ENCODE results near the gene NET1.

The NET1 gene

DNA sequence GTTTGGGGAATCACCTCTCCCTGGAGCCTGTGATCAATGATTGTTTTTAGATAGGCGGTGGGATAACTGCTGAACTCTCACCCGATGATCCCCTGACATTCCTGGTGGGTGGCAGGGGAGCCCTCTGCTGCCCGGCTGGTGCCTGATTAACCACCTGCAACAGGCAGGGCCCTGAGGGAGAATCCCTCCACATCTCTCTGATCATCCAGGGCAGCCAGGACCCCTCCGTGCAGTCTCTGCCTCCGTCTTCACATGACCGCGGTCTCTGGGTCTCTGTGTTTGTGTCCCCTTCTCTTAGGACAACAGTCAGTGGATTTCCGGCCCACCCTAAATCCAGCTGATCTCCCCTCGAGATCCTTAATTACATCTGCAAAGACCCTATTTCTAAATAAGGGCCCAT, 69.7 kb downstream of the NET1 start:
- Histone ChIP-seq H3K27me3 (ENCODE audit: control insufficient read depth, insufficient read depth, low read length) (no peaks in the 10 kb centered on the region), H3K36me3 (ENCODE audit: control insufficient read depth, insufficient read depth, low read length) (no peaks in the 10 kb centered on the region), H3K9me3 (ENCODE audit: control insufficient read depth, insufficient read depth, low read length) (no peaks in the 10 kb centered on the region), H3K4me1 (ENCODE audit: control insufficient read depth, insufficient read depth, low read length) (peaks cover 2% of the 10 kb centered on the region), H3K27ac (ENCODE audit: low read length) (no peak overlapping the region), H3K4me3 (ENCODE audit: low read length) (no peak overlapping the region)
- WGBS (ENCODE audit: insufficient coverage, insufficient read length) = no CpG with 5 or more reads among the region's 9 CpGs
- no peak for DNase-seq (ENCODE audit: low read depth, low spot score)

DNA sequence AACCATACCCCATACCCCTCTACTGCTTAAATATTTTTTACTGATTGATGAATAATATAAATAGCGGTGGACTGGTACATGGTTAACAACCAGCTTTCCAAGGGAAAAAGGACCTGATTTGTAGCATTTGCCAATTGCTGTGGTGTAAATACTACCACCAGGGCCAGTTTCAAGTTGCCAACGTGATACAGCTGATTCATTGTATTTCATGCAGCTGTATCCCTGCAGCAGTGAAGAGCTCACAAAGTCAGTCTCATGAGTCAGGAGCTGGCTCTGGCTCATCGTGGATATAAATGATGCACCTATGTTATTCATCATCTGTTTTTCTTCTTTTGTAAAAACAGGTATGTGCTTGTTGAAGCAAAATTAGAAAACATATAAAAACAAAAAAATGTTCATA, 71.8 kb downstream of the NET1 start:
- no peak for DNase-seq (ENCODE audit: low read depth, low spot score)
- no CpG with 5 or more reads among the region's 3 CpGs for WGBS (ENCODE audit: insufficient coverage, insufficient read length)
- Histone ChIP-seq H3K9me3 (ENCODE audit: control insufficient read depth, insufficient read depth, low read length) (no peaks in the 10 kb centered on the region), H3K4me3 (ENCODE audit: low read length) (no peak overlapping the region), H3K4me1 (ENCODE audit: control insufficient read depth, insufficient read depth, low read length) (no peaks in the 10 kb centered on the region), H3K36me3 (ENCODE audit: control insufficient read depth, insufficient read depth, low read length) (no peaks in the 10 kb centered on the region), H3K27me3 (ENCODE audit: control insufficient read depth, insufficient read depth, low read length) (no peaks in the 10 kb centered on the region), H3K27ac (ENCODE audit: low read length) (no peak overlapping the region)

DNA sequence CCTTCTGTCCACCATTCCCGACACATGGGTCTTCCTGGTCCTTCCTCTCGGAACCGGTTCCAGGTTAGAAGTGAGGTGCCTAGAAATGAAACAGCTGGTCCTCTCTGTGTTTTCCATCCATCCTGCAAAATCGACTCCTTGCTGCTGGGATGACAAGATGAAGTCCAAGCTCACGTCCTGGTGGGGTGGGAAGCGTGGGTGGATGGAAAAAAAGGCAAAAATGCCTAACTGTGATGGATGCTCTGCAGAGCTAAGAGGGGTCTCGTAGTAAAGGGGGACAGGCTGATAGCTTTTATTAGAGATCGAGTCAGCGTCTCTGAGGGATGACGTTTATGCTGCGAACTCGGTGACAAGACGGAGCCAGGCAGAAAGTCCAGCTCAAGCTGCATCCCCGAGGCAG, 72.9 kb downstream of the NET1 start:
- Histone ChIP-seq H3K27me3 (ENCODE audit: control insufficient read depth, insufficient read depth, low read length) (no peaks in the 10 kb centered on the region), H3K4me3 (ENCODE audit: low read length) (no peak overlapping the region), H3K36me3 (ENCODE audit: control insufficient read depth, insufficient read depth, low read length) (no peaks in the 10 kb centered on the region), H3K4me1 (ENCODE audit: control insufficient read depth, insufficient read depth, low read length) (no peaks in the 10 kb centered on the region), H3K27ac (ENCODE audit: low read length) (no peak overlapping the region), H3K9me3 (ENCODE audit: control insufficient read depth, insufficient read depth, low read length) (no peaks in the 10 kb centered on the region)
- no peak for DNase-seq (ENCODE audit: low read depth, low spot score)
- no CpG with 5 or more reads among the region's 14 CpGs for WGBS (ENCODE audit: insufficient coverage, insufficient read length)

DNA sequence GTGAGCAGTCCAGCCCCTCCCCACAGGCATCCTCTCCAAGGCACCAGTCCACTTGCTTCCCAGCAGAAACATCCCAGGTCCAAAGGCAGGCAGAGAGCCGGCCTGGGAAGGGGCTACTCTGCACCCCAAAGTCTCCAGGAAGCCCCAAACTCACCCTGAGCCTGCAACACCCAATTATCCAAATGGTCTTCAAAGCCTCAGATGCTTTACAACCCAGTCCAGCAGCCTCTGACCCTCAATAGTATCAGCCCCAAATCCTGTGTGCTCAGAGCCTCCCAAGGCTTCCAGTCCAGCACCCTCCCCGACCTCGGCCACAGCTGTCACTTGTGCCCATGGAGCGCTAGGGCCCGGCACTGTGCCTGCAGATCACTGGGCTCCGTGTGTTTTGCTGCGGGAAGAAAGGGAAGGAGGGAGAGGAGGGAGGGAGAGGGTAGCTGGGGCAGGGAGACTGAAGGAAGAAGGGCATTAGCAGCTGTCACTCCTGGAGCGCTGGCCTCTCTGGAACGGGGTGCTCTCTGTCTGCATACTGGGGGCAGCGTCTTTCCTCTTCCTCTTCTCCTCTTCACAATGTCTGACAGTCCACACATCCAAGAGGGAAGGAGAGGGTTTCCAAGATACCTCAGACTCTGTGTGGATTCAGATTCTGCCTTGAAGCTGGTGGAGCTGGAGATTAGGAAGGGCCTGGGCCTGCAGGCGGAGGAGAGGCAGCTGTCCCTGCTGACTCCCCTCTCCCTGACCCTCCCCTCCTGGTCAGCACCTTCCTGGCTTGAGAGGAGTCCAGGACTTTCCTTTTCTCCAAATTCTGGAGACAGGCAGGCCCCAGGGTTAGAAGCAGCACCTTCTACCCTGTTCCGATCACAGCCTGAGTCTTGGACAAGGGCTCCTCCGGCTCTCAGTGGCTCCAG, 73.8 kb downstream of the NET1 start:
- Histone ChIP-seq H3K27me3 (ENCODE audit: control insufficient read depth, insufficient read depth, low read length) (no peaks in the 10 kb centered on the region), H3K27ac (ENCODE audit: low read length) (no peak overlapping the region), H3K9me3 (ENCODE audit: control insufficient read depth, insufficient read depth, low read length) (no peaks in the 10 kb centered on the region), H3K4me1 (ENCODE audit: control insufficient read depth, insufficient read depth, low read length) (no peaks in the 10 kb centered on the region), H3K36me3 (ENCODE audit: control insufficient read depth, insufficient read depth, low read length) (no peaks in the 10 kb centered on the region), H3K4me3 (ENCODE audit: low read length) (no peak overlapping the region)
- no peak for DNase-seq (ENCODE audit: low read depth, low spot score)
- no CpG with 5 or more reads among the region's 13 CpGs for WGBS (ENCODE audit: insufficient coverage, insufficient read length)

DNA sequence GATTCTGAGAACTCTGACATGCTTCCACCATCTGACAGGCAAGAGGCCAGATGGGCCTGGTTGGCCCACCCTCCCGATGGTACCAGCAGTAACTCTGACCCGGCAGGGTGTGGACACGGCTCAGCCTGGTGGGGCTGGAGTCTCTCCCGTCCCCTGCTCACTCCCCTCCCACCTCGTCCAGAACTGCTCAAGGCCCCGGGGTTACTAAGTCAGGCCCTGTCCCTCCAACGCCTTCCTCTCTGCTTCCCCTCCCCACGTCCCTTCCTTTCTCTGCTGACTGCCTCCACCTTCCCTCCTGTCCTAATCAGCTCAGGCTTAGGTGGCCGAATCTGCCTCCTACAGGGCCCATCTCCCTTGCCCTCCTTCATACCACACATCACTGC, 74.5 kb downstream of the NET1 start:
- H3K4me3 ChIP-seq (ENCODE audit: low read length) = no peak overlapping the region
- H3K27me3 ChIP-seq (ENCODE audit: control insufficient read depth, insufficient read depth, low read length) = no peaks in the 10 kb centered on the region
- no CpG with 5 or more reads among the region's 9 CpGs for WGBS (ENCODE audit: insufficient coverage, insufficient read length)
- H3K9me3 ChIP-seq (ENCODE audit: control insufficient read depth, insufficient read depth, low read length) = no peaks in the 10 kb centered on the region
- no peaks in the 10 kb centered on the region for H3K4me1 ChIP-seq (ENCODE audit: control insufficient read depth, insufficient read depth, low read length)
- H3K36me3 ChIP-seq (ENCODE audit: control insufficient read depth, insufficient read depth, low read length) = no peaks in the 10 kb centered on the region
- DNase-seq (ENCODE audit: low read depth, low spot score) = no peak
- H3K27ac ChIP-seq (ENCODE audit: low read length) = no peak overlapping the region

DNA sequence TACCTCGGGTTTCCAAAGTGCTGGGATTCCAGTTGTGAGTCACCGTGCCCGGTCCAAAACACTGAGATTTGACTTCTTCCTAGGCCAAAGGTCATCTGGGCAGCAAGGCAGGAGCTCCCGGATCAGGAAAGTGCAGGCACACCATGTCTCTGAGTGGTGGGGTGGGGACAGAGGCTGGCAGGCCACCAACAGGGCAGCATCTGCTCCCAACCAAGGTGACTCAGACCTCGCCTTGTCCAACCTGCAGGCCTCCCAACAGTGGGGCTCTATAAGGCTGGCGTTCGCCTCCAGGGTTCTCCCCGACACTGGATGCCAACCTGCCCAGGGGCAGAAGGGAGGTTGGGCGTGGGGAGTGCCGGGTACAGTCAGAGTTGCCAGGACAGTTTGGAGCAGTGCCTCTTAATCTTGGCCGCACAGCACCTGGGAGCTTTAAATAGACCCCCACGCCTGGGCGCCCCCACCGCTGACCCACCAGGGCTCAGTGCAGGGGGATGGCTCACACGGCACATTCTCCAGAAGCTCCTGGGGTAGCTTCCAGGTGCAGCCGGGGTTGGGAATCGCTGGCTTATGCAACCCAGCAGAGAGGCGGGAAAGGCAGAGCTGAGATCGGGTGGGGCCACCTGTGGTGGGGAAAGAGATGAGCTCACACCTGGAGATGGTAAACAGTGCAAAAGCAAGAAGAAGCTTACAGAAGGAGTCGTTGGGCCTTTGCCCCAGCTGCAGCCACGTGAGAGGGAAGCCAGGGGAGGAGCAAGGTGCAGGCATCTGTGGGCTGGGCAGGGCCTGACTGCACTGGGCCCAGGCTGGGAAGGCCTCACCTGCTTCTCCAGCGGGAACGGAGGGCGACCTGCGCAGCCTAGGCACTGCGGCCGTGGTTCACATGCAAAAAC, 76.2 kb downstream of the NET1 start:
- no peak for DNase-seq (ENCODE audit: low read depth, low spot score)
- no peaks in the 10 kb centered on the region for H3K36me3 ChIP-seq (ENCODE audit: control insufficient read depth, insufficient read depth, low read length)
- no peak overlapping the region for H3K4me3 ChIP-seq (ENCODE audit: low read length)
- no peak overlapping the region for H3K27ac ChIP-seq (ENCODE audit: low read length)
- no CpG with 5 or more reads among the region's 27 CpGs for WGBS (ENCODE audit: insufficient coverage, insufficient read length)
- no peaks in the 10 kb centered on the region for H3K27me3 ChIP-seq (ENCODE audit: control insufficient read depth, insufficient read depth, low read length)
- H3K9me3 ChIP-seq (ENCODE audit: control insufficient read depth, insufficient read depth, low read length) = no peaks in the 10 kb centered on the region
- no peaks in the 10 kb centered on the region for H3K4me1 ChIP-seq (ENCODE audit: control insufficient read depth, insufficient read depth, low read length)

DNA sequence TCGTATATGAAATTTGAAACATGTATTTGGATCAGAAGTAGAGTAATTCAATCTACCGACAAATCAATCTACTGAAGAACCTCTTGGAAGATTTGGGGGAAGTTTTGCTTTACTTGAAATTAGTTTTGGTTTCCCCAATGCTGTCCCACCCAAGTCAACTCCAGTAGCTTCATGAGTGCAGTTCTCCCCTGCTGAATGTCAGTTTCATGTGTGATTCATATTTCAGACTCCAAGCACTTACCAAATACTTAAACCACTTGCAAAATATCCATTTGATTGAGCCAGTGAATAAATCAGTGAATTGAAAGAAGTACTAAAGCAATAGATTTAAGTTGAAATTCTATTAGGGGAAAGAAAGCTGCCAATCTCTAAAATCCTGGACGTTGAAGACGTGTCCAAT, 77.7 kb downstream of the NET1 start:
- WGBS (ENCODE audit: insufficient coverage, insufficient read length) = no CpG with 5 or more reads among the region's 4 CpGs
- Histone ChIP-seq H3K4me1 (ENCODE audit: control insufficient read depth, insufficient read depth, low read length) (no peaks in the 10 kb centered on the region), H3K36me3 (ENCODE audit: control insufficient read depth, insufficient read depth, low read length) (no peaks in the 10 kb centered on the region), H3K27me3 (ENCODE audit: control insufficient read depth, insufficient read depth, low read length) (no peaks in the 10 kb centered on the region), H3K9me3 (ENCODE audit: control insufficient read depth, insufficient read depth, low read length) (no peaks in the 10 kb centered on the region), H3K4me3 (ENCODE audit: low read length) (no peak overlapping the region), H3K27ac (ENCODE audit: low read length) (no peak overlapping the region)
- no peak for DNase-seq (ENCODE audit: low read depth, low spot score)

DNA sequence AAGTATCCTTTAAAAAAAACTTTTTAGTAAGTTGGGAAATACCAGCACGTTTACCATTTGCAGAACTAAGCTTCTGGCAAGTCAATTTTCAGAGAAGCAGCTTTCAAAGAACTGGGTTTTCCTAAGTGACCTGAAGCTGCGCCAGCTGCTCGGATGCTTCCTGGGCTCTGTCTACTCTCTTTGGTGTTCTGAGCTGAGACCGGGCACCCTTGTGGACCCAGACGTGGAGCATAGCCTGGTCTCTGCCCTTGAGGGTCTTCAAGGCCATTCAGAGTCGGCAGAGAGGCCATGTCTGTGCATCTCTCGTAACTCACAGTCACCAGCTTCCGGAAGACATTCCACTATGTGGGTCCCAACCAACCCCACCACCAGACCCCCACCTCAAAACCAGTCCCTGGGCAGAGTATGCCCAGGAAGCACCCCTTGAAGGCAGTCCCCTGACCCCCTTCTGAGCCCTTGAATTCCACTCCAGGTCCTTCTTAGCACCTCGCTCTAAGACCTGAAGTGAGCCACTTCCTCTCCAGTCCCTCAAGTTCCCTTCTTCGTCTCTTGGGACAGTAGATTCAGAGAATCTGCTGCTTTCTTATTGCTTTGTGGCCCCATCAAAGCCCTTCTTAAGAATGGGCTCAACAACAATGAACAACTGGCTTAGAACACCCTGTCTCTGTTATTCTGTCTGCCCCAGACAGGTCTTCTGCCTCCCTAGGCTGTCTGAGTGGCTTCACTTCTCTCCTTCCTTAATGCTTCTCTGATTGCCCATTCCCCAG, 78.5 kb downstream of the NET1 start:
- no peaks in the 10 kb centered on the region for H3K27me3 ChIP-seq (ENCODE audit: control insufficient read depth, insufficient read depth, low read length)
- DNase-seq (ENCODE audit: low read depth, low spot score) = no peak
- no CpG with 5 or more reads among the region's 10 CpGs for WGBS (ENCODE audit: insufficient coverage, insufficient read length)

DNA sequence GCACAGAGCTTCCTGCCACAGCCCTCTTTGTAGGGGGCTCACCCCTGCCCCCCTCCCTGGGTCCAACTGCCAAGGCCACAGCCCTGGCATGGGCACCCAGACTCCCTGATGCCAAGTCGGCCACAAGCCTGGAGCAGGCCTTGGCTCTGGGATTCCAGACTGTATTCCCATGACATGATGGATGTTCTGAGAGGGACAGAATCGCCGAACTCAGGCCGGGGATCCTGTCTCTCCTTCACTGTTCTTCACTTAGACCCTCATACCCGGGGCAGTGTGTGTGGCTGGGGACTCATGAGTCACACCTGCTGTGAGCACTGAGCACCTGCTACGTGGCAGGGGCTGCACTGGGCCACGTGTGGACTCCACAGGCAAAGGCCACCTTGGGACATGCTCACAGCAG, 79.1 kb downstream of the NET1 start:
- no peak overlapping the region for H3K4me3 ChIP-seq (ENCODE audit: low read length)
- no peaks in the 10 kb centered on the region for H3K36me3 ChIP-seq (ENCODE audit: control insufficient read depth, insufficient read depth, low read length)
- H3K9me3 ChIP-seq (ENCODE audit: control insufficient read depth, insufficient read depth, low read length) = no peaks in the 10 kb centered on the region
- H3K27me3 ChIP-seq (ENCODE audit: control insufficient read depth, insufficient read depth, low read length) = no peaks in the 10 kb centered on the region
- DNase-seq (ENCODE audit: low read depth, low spot score) = no peak
- no CpG with 5 or more reads among the region's 7 CpGs for WGBS (ENCODE audit: insufficient coverage, insufficient read length)
- no peaks in the 10 kb centered on the region for H3K4me1 ChIP-seq (ENCODE audit: control insufficient read depth, insufficient read depth, low read length)
- no peak overlapping the region for H3K27ac ChIP-seq (ENCODE audit: low read length)

More for the DNA sequence above, 78.5 kb downstream of the NET1 start:
- Histone ChIP-seq H3K36me3 (ENCODE audit: control insufficient read depth, insufficient read depth, low read length) (no peaks in the 10 kb centered on the region), H3K4me3 (ENCODE audit: low read length) (no peak overlapping the region), H3K27ac (ENCODE audit: low read length) (no peak overlapping the region), H3K9me3 (ENCODE audit: control insufficient read depth, insufficient read depth, low read length) (no peaks in the 10 kb centered on the region), H3K4me1 (ENCODE audit: control insufficient read depth, insufficient read depth, low read length) (no peaks in the 10 kb centered on the region)

DNA sequence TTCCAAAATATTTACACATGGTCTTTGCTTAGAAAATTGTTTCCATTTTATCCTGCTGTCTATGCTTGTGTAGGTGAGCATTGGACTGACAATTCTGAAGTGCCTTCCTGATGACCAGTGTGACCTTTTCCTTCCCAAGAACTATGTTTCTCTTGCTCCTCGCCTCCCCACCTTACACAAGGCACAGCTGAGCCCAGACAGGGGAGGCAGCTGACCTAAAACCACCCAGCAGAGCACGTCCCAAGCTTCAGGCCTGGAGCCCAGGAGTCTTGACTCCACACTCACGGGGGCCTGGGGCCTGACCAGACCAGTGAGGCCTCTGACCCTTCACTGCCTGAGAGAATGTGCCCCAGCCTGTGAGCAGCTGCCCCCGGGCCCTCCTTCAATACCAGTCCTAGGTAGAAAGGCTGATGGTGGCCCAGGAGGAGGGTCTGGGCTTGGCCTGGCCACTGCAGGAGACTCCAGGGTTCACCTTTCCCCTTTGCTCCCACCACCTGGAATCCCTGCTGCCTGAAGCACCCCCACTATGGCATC, 80.0 kb downstream of the NET1 start:
- Histone ChIP-seq H3K36me3 (ENCODE audit: control insufficient read depth, insufficient read depth, low read length) (no peaks in the 10 kb centered on the region), H3K4me1 (ENCODE audit: control insufficient read depth, insufficient read depth, low read length) (no peaks in the 10 kb centered on the region), H3K27me3 (ENCODE audit: control insufficient read depth, insufficient read depth, low read length) (no peaks in the 10 kb centered on the region), H3K4me3 (ENCODE audit: low read length) (no peak overlapping the region), H3K9me3 (ENCODE audit: control insufficient read depth, insufficient read depth, low read length) (no peaks in the 10 kb centered on the region), H3K27ac (ENCODE audit: low read length) (no peak overlapping the region)
- no peak for DNase-seq (ENCODE audit: low read depth, low spot score)
- WGBS (ENCODE audit: insufficient coverage, insufficient read length) = no CpG with 5 or more reads among the region's 4 CpGs
